IPS-15b (cell line): Measurements from ENCODE around the gene ZBTB7C.

ENCODE experiments used
- H3K27me3 ChIP-seq: one replicate; pipeline ENCODE4 v1.6.1; 2013; ENCODE audit warnings: low read length; ENCODE audit not compliant: control insufficient read depth, insufficient read depth
- H3K36me3 ChIP-seq: one replicate; pipeline ENCODE4 v1.6.1; 2013; ENCODE audit warnings: low read length; ENCODE audit not compliant: control insufficient read depth, insufficient read depth
- H3K4me1 ChIP-seq: one replicate; pipeline ENCODE4 v1.6.1; 2013; ENCODE audit warnings: mild to moderate bottlenecking, low read length; ENCODE audit not compliant: control insufficient read depth, insufficient read depth
- H3K4me3 ChIP-seq: one replicate; pipeline ENCODE4 v1.5.1; 2013; ENCODE audit warnings: low read depth, low read length
- H3K9ac ChIP-seq: one replicate; pipeline ENCODE4 v1.6.1; 2013; ENCODE audit warnings: low read depth, mild to moderate bottlenecking, low read length
- H3K9me3 ChIP-seq: one replicate; pipeline ENCODE4 v1.6.1; 2013; ENCODE audit warnings: mild to moderate bottlenecking, low read length; ENCODE audit not compliant: control insufficient read depth, insufficient read depth

ZBTB7C gene

DNA sequence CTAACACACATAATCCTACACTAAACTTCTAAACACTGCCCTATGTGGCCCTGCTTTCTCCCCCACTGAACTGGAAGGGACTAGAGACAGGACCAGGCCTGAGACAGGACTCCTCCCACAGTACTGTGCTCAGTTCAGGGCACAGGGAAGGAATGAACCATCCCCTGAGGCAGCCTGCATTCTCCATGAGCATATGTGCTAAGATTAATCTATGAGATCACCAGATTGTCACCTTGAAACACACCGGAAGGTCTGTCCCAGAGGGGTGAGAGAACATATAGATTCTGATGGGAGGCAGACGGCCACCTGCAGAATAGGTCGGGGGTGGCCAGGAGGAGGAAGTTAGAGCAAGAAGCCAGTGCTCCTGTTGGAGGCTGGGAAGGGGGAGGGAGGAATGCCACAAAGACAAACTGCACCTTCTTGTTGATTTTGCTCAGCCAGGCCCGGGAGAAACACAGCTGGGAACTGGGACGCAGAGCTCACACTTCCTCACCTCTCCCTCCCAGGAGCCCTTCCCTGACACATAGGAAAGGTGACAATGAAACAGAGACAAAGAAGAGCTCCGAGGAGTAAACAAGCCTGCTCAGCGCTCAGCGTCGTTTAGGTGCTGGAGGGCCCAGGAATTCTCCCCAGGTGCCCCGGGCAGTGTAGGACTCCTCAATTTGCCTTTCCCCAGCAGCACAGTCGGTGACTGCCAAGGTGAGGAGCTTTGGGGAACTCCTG is 52.1 kb downstream of the ZBTB7C start:
- Histone ChIP-seq H3K27me3 (no peaks in the 10 kb centered on the region), H3K9me3 (no peaks in the 10 kb centered on the region), H3K4me1 (peaks cover 7% of the 10 kb centered on the region), H3K9ac (no peak overlapping the region), H3K4me3 (no peak overlapping the region), H3K36me3 (no peaks in the 10 kb centered on the region)

DNA sequence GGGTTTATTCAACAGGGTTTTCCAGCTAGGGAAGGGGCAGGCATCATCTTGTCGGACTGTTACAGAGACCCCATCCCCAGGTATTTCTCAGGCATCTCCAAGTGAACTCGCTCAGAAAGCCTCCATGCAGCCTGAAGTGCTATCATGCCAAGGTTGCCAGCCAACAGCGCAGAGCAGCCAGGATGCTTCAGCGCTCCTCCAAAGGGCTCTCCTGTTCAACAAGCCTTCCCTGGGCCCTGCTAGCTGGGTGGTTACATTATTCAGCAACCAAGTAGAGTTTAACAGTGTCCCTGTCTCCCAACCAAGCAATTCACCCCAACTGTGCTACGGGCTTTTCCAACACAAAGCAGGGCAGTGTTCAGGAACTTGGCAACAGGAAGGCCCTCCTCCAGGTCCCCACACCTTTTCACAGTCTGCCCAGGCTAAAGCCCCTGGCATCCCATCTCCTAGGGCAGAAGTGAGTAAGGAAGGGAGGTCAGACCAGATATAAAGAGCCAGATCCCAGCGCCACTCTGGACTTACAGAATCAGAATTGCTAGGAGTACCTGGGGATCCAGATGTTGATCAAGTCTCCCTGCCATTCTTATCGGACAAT is 52.9 kb downstream of the ZBTB7C start:
- Histone ChIP-seq H3K4me3 (no peak overlapping the region), H3K36me3 (no peaks in the 10 kb centered on the region), H3K9me3 (no peaks in the 10 kb centered on the region), H3K9ac (no peak overlapping the region), H3K27me3 (no peaks in the 10 kb centered on the region), H3K4me1 (peaks cover 7% of the 10 kb centered on the region)

DNA sequence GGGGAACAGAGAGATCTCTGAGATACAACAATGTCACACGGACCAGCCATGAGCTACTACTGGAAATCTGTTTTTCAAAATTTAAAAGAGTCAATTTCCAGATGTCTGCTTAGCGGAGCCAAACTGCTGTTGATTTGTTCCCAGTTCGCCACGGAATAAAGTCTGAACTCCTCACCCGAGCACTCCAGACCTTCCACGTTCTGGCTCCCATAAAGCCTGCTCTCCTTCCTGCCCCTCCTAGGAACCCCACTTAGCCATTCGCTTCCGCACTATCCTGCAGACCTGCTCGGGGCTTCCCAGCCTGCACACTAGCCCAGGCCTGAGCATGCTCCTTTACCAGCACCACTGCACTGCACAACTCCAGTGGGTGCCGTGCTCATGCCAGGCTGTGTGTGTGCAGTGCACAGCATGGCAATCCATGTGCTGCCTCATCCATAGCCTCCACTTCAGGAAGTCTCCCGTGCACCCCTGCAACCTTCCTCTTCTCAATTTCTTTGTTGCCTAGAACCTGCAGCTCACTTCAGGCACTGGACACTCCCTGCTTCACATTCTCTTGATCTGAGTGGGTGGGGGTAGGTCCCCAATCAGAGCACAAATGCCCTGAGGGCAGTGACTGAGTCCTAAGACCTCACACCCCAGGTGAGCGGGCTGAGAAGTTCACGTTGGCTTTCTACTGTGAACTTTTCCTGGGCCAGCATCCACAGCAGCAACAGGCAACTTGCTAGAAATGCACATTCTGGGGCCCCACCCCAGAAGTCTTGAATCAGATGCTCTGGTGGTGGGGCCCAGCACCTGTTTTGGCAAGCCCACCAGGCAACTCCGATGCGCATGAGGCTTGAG is 53.7 kb downstream of the ZBTB7C start:
- no peaks in the 10 kb centered on the region for H3K27me3 ChIP-seq
- no peaks in the 10 kb centered on the region for H3K9me3 ChIP-seq
- no peak overlapping the region for H3K4me3 ChIP-seq
- peaks cover 7% of the 10 kb centered on the region for H3K4me1 ChIP-seq
- H3K9ac ChIP-seq, result no peak overlapping the region
- H3K36me3 ChIP-seq, result no peaks in the 10 kb centered on the region

DNA sequence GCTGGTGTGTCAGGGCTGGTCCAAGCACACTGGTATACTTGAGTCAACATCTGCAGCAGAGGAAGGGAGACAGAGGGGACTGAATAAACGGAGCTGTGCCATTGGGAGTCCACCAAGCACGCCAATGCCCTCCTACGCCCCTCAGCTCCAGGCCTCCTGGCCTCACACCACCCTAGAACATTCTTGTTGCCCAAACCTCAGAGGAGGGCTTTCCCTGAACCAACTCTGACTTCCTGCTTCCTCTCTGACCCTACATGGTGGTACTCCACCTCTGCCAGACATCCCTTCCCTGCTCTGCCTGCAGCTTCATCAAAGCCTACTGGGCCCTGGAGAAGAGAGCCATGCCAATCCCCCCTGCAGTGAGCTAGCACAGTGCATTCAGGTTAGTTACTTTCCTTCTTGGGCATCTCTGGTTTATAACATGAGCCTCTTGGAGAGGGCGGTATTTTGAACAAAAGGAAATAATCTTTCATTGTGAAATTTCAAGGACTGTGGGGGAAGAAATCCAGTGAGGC is 54.4 kb downstream of the ZBTB7C start:
- no peak overlapping the region for H3K9ac ChIP-seq
- H3K4me1 ChIP-seq, result peaks cover 7% of the 10 kb centered on the region
- H3K9me3 ChIP-seq, result no peaks in the 10 kb centered on the region
- no peak overlapping the region for H3K4me3 ChIP-seq
- no peaks in the 10 kb centered on the region for H3K36me3 ChIP-seq
- H3K27me3 ChIP-seq, result no peaks in the 10 kb centered on the region

DNA sequence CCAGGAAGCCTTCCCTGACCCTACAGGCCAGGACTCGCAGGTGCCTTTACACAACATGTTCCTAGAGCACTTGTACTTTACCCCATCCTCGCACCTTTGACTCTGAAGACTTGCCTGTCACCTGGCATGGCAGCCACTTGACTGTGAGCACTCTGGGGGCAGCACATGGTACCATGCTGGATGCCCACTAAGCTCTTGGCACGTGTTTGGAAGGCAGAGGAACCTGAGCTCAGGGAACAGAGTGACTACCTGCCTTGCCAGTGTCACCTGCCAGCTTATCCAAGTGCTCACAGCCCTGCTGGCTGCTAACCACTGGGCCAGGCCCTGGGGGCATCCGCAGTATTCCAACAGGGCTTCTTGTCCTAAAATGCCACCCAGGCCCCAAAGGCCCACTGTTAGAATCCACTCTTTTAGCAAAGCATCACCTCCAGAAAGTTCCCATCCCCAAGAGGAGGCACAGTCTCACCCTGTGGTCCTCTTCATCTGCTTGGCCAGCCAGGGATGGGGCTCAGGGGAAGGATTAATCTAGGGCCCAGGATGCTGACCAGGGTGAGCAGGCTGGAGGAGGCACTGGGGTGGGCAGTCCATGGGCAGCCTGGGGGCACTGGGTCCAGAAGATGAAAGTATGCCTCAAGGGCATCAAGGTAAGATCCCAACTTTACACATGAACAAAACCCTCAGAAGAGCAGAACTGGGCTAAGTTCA is 57.0 kb downstream of the ZBTB7C start:
- no peak overlapping the region for H3K4me3 ChIP-seq
- H3K9me3 ChIP-seq, result no peaks in the 10 kb centered on the region
- H3K27me3 ChIP-seq, result no peaks in the 10 kb centered on the region
- no peaks in the 10 kb centered on the region for H3K36me3 ChIP-seq
- peaks cover 6% of the 10 kb centered on the region for H3K4me1 ChIP-seq
- no peak overlapping the region for H3K9ac ChIP-seq

DNA sequence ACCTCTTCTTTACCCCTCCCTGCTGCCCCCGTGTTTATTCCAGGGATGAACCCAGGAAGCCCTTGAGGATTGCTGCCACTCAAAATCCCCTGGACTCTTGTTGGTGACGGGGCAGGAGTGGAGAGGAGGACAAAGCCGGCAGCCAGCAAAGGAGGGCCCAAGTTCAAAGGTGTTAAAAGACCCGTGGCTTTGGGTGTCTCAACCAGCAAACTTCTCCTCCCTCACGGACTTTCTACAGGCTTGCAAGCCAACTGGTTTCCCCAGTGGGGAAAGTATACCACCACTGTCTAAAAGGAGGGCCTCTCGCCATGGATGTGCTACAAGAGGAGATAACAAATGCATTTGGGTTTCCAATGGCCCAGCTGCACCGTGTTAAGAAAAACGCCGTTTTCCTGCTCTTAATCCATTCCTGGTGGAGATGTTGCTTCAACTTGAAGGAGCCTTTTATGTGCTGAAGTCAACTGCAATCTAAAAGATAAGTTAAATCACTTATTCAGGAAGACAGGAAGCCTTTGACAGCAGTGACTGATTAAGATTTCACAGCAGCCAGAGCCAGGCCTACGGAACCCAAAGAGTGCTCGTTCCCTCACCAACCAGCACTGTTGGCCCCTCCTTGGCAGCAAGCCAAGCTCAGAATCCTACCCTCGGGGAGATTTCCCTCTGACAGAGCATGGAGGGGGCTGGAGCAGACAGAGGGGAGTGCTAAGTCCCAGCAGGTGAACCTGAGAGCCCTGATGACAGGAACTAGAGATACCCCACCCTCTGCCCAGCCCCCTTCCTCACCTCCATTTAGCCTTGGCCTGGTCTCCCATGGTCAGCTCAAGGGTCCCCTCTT is 57.8 kb downstream of the ZBTB7C start:
- Histone ChIP-seq H3K9ac (no peak overlapping the region), H3K9me3 (no peaks in the 10 kb centered on the region), H3K27me3 (no peaks in the 10 kb centered on the region), H3K36me3 (no peaks in the 10 kb centered on the region), H3K4me1 (no peaks in the 10 kb centered on the region), H3K4me3 (no peak overlapping the region)

DNA sequence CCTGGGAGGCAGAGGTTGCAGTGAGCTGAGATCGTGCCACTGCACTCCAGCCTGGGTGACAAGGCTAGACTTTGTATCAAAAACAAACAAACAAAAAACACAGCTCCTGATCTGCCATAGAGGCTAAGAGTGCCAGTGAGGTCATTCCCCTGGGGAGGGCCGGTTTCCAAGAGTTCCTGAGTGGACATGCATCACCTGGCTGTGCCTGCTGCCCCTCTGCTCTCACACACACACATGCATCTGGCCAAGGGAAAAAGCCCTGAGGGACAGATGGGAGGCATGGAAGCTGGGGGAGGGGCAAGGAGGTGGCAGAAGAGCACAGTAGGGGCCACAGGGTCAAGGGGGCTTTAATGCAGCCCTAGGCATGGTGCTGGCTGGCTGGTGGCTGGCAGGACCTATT is 60.4 kb downstream of the ZBTB7C start:
- no peaks in the 10 kb centered on the region for H3K9me3 ChIP-seq
- H3K36me3 ChIP-seq, result no peaks in the 10 kb centered on the region
- H3K9ac ChIP-seq, result no peak overlapping the region
- H3K4me3 ChIP-seq, result no peak overlapping the region
- H3K27me3 ChIP-seq, result no peaks in the 10 kb centered on the region
- no peaks in the 10 kb centered on the region for H3K4me1 ChIP-seq

DNA sequence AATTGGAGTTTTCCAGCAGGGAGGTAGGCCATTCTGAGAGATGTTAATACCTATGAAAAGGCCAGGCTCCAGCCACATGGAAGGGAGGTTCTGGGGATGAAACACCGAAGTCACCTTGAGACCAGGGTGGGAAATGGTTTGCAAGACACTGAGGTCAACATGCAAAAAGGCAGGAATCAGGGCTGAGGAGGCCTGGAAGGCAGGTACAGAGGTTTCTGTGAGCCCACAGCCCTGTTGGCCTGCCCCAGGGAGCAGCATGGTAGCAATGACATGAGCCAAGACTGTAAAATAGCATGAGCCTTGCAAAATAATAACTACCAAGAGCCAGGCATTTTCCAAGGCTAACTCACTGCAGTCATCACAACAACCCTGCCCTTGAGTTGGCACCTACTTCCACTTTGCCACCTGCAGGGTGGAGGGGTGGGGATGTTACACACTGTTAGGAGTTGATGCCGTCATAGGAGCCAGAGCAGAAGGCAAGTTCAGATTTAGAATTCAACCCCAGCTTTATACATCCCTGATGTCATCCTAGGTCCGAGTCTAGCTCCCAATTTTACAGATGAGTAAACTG is 61.3 kb downstream of the ZBTB7C start:
- Histone ChIP-seq H3K4me3 (no peak overlapping the region), H3K9ac (no peak overlapping the region), H3K9me3 (no peaks in the 10 kb centered on the region), H3K36me3 (no peaks in the 10 kb centered on the region), H3K4me1 (no peaks in the 10 kb centered on the region), H3K27me3 (no peaks in the 10 kb centered on the region)

DNA sequence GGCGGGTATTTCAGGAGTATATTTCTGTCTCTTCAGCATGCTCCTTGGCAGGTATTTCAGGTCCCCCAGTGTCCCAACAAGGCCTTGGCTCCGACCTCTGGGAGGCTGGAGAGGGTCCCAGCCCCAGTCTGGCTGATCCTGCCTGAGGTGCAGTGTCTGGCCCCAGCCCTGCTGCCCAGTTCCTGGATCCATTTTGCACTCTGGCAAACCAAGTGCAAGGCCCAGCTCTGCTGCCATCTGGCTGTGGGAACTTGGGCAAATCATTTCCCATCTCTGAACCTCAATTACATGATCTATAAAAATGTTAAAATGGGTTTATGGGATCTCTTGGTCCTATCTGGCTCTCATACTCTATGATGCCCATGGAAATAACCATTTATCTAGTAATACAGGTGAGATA is 63.6 kb downstream of the ZBTB7C start:
- H3K4me1 ChIP-seq, result no peaks in the 10 kb centered on the region
- H3K9me3 ChIP-seq, result no peaks in the 10 kb centered on the region
- H3K27me3 ChIP-seq, result no peaks in the 10 kb centered on the region
- H3K4me3 ChIP-seq, result no peak overlapping the region
- H3K36me3 ChIP-seq, result no peaks in the 10 kb centered on the region
- no peak overlapping the region for H3K9ac ChIP-seq

DNA sequence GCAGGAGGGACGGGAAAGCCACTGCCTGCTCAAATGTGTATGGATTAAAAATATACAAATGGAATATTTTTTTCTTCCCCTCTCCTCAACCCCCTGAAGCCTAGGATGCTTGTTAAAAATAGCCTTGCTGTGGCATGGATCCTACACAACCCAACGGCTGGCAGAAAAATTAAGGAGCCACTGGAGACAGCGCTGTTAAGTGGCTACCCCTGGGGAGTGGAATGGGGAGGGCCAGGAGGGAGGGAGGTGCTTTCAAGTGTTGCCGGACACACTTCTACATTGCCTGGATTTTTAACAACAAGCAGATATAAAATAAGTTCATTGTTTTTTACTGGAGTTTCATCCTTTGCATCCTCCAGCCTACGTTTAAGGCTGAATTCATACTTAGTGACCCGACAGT is 66.6 kb downstream of the ZBTB7C start:
- no peak overlapping the region for H3K9ac ChIP-seq
- H3K36me3 ChIP-seq, result no peaks in the 10 kb centered on the region
- H3K27me3 ChIP-seq, result no peaks in the 10 kb centered on the region
- H3K4me3 ChIP-seq, result no peak overlapping the region
- no peaks in the 10 kb centered on the region for H3K9me3 ChIP-seq
- H3K4me1 ChIP-seq, result no peaks in the 10 kb centered on the region
